GM12878 (cell line): ENCODE results near the gene ZNF367. TPM values are rescaled to one million over a fixed set of nuclear protein-coding genes. Genes with fewer than 3 reads are reported as not detected.

Experiments
- ATAC-seq: fragments of 200-7000 bp; cut with Tn5 transposase; 3 replicates; pipeline ENCODE4 v1.9.1; 2020; ENCODE audit warnings: mild to moderate bottlenecking, moderate library complexity
- BruUV-seq: library from RNA; stranded (reverse); fragments of 400-500 nt; replicated peaks from 2 replicates; lab custom pipeline; 2021; lab: Mats Ljungman, UMichigan
- CTCF ChIA-PET: fragments of 300-600 bp; sonication (Branson Sonifier 250); formaldehyde crosslinking; extraction: SDS; loops from one replicate; lab custom pipeline; 2021; ENCODE audit warnings: inconsistent platforms; lab: Yijun Ruan, JAX
- POLR2A ChIA-PET: fragments of 350-600 bp; formaldehyde crosslinking; extraction: SDS; loops from one replicate; lab custom pipeline; 2021; ENCODE audit warnings: inconsistent platforms; lab: Charles Lee
- RAD21 ChIA-PET: fragments of 300-600 bp; sonication (Branson Sonifier 250); formaldehyde crosslinking; loops from one replicate; lab custom pipeline; 2023; ENCODE audit warnings: antibody characterized with exemption; ENCODE audit not compliant: unreplicated experiment; lab: Charles Lee
- SMC1A ChIA-PET: fragments of 300-600 bp; sonication (Branson Sonifier 250); formaldehyde crosslinking; loops from one replicate; lab custom pipeline; 2023; ENCODE audit not compliant: unreplicated experiment, uncharacterized antibody; lab: Charles Lee
- DNase-seq: peaks from one replicate; pipeline ENCODE4 v3.0.0-alpha.2; 2011; ENCODE audit warnings: low read depth, low spot score
- FAIRE-seq: peaks from 3 replicates; lab custom pipeline; 2011; peaks lifted over from hg19 to GRCh38; lab: Jason Lieb, UNC
- H2AFZ ChIP-seq: 2 replicates; pipeline ENCODE4 v1.6.0; 2011; ENCODE audit warnings: low read depth, low read length, control low read depth; ENCODE audit not compliant: control insufficient read depth
- H3K27ac ChIP-seq: 2 replicates; pipeline ENCODE4 v1.5.1; 2011; ENCODE audit warnings: control low read depth; ENCODE audit not compliant: control insufficient read depth, insufficient read depth
- H3K27me3 ChIP-seq, 2 experiments: replicated peaks in 1 of 2; 2 replicates each; pipeline versions ENCODE4 v1.6.0 to v1.6.1; 2011; ENCODE audit warnings: low read length in 1 of 2; ENCODE audit not compliant: control insufficient read depth in 2 of 2, insufficient read depth in 2 of 2
- H3K36me3 ChIP-seq, 2 experiments: 2 replicates each; pipeline ENCODE4 v1.5.1; 2011; ENCODE audit warnings: low read length in 1 of 2; ENCODE audit not compliant: control insufficient read depth in 2 of 2, insufficient read depth in 2 of 2
- H3K4me1 ChIP-seq: 2 replicates; pipeline ENCODE4 v1.6.1; 2011; ENCODE audit warnings: mild to moderate bottlenecking, low read length, moderate library complexity, mixed read lengths; ENCODE audit not compliant: control insufficient read depth, insufficient read depth
- H3K4me2 ChIP-seq: 2 replicates; pipeline ENCODE4 v1.6.0; 2011; ENCODE audit warnings: control low read depth; ENCODE audit not compliant: control insufficient read depth, insufficient read depth
- H3K4me3 ChIP-seq: fragments of 200-600 bp; sonication (generic); 2 replicates; pipeline ENCODE4 v1.5.1; 2016
- H3K79me2 ChIP-seq: 2 replicates; pipeline ENCODE4 v1.6.0; 2011; ENCODE audit warnings: low read length; ENCODE audit not compliant: control insufficient read depth, insufficient read depth
- H3K9ac ChIP-seq: 2 replicates; pipeline ENCODE4 v1.8.0; 2011; ENCODE audit warnings: low read length, control low read depth, mixed read lengths; ENCODE audit not compliant: control insufficient read depth, insufficient read depth
- H3K9me3 ChIP-seq: replicated peaks from 3 replicates; pipeline ENCODE4 v1.5.1; 2011; ENCODE audit warnings: mild to moderate bottlenecking, low read length; ENCODE audit not compliant: control insufficient read depth, insufficient read depth
- H4K20me1 ChIP-seq: 2 replicates; pipeline ENCODE4 v1.6.0; 2011; ENCODE audit not compliant: control insufficient read depth, insufficient read depth
- CBX3 ChIP-seq: fragments of 200-600 bp; sonication (generic); IDR thresholded peaks from 2 replicates; pipeline ENCODE4 v1.6.1; 2016; ENCODE audit warnings: low read depth, borderline replicate concordance
- CUX1 ChIP-seq: IDR thresholded peaks from 2 replicates; pipeline ENCODE4 v1.6.1; 2012; ENCODE audit warnings: improper control_type of control experiment, low read depth, low read length; ENCODE audit not compliant: insufficient replicate concordance
- ETV6 ChIP-seq, 2 experiments: fragments of 450-650 bp in 1 of 2; IDR thresholded peaks in 1 of 2; conservative IDR thresholded peaks in 1 of 2; 2 replicates each; pipeline ENCODE4 v1.6.1; 2014; ENCODE audit warnings: antibody characterized with exemption in 1 of 2, borderline replicate concordance in 1 of 2, low read depth in 1 of 2, mild to moderate bottlenecking in 1 of 2, moderate library complexity in 1 of 2
- IRF4 ChIP-seq: IDR thresholded peaks from 2 replicates; pipeline ENCODE4 v1.6.1; 2011; ENCODE audit warnings: low read depth, low read length
- MEF2A ChIP-seq: IDR thresholded peaks from 2 replicates; pipeline ENCODE4 v1.6.1; 2011; ENCODE audit warnings: low read depth, mild to moderate bottlenecking, low read length, moderate library complexity; ENCODE audit not compliant: insufficient read depth
- MTA3 ChIP-seq: IDR thresholded peaks from 2 replicates; pipeline ENCODE4 v1.6.1; 2012; ENCODE audit warnings: low read length, inconsistent platforms, borderline replicate concordance
- PBX3 ChIP-seq: IDR thresholded peaks from 2 replicates; pipeline ENCODE4 v1.6.1; 2011; ENCODE audit warnings: mild to moderate bottlenecking, low read depth, low read length, moderate library complexity; ENCODE audit not compliant: insufficient replicate concordance
- PML ChIP-seq: IDR thresholded peaks from 2 replicates; pipeline ENCODE4 v1.6.1; 2012; ENCODE audit warnings: low read length, inconsistent platforms
- RBBP5 ChIP-seq: fragments of 200-600 bp; sonication (generic); conservative IDR thresholded peaks from 2 replicates; pipeline ENCODE4 v1.6.1; 2016
- SMAD1 ChIP-seq: fragments of 450-650 bp; IDR thresholded peaks from 2 replicates; pipeline ENCODE4 v1.6.1; 2018; ENCODE audit warnings: mild to moderate bottlenecking, low read depth; ENCODE audit not compliant: partially characterized antibody
- SP1 ChIP-seq: IDR thresholded peaks from one replicate; pipeline ENCODE4 v1.6.1; 2011; ENCODE audit warnings: low read depth, low read length
- STAT3 ChIP-seq: IDR thresholded peaks from 2 replicates; pipeline ENCODE4 v1.6.1; 2011; ENCODE audit warnings: low read depth, low read length, improper control_type of control experiment
- TCF7 ChIP-seq: IDR thresholded peaks from 2 replicates; pipeline ENCODE4 v1.6.1; 2014; ENCODE audit warnings: antibody characterized with exemption, borderline replicate concordance
- YY1 ChIP-seq: IDR thresholded peaks from 2 replicates; pipeline ENCODE4 v1.6.1; 2011; ENCODE audit warnings: low read depth, mild to moderate bottlenecking, low read length
- WGBS: methylation state at CpG from one replicate; pipeline ENCODE4 v1.1.6; 2016; ENCODE audit warnings: low lambda C conversion rate; ENCODE audit not compliant: insufficient replicate concordance, insufficient coverage; ENCODE audit errors: missing lambda C conversion rate; 5-methylcytosine and 5-hydroxymethylcytosine counted together
- in situ Hi-C: fragments of 300-500 bp; cut with MboI; formaldehyde crosslinking; loops from 9 replicates; pipeline ENCODE4 v1.14.3; 2018; ENCODE audit warnings: mixed read lengths
- intact Hi-C: fragments of 100-400 bp; cut with micrococcal nuclease; formaldehyde crosslinking; loops from one replicate; pipeline ENCODE4 v1.14.2; 2022; ENCODE audit not compliant: unreplicated experiment
- polyA plus RNA-seq, 11 experiments: library from polyadenylated mRNA; depleted of rRNA in 4 of 11; unstranded in 6 of 11; stranded (reverse) in 5 of 11; fragments of >200 nt; fragmentation: Nextera tagmentation in 4 of 11; fragmentation: Illumina TruSeq in 1 of 11; extraction: Ambion mirVana in 4 of 11; extraction: Trizol in 1 of 11; gene quantifications; 1 replicate in 1 of 11; 2 replicates in 10 of 11; pipeline versions ENCODE4 v1.2.1 to v1.2.3, GENCODE V29; 2011 to 2016; ENCODE audit warnings: inconsistent platforms in 2 of 11, missing spikeins in 2 of 11, low read depth in 1 of 11
- total RNA-seq, 4 experiments: library from RNA; depleted of rRNA in 3 of 4; stranded (reverse); fragments of >200 nt in 3 of 4; fragmentation: Illumina TruSeq in 1 of 4; extraction: Trizol in 1 of 4; gene quantifications; 2 replicates each; pipeline versions ENCODE4 v1.2.1 to v1.2.3, GENCODE V29; 2013 to 2021
- TF ChIP-seq, protein P1 (sequence below): IDR thresholded peaks from 2 replicates; pipeline ENCODE4 v1.6.1; 2011; ENCODE audit warnings: borderline replicate concordance, low read depth, mild to moderate bottlenecking, moderate library complexity, low read length; ENCODE audit not compliant: insufficient read depth, poor library complexity, severe bottlenecking

Gene ZNF367
- total and polyA plus RNA-seq, 10 of the 15 experiments (the other 5 are each of a cell fraction or from before 2014, with no cell fraction given): 2.9 to 16.3 (median 11.1) TPM

DNA sequence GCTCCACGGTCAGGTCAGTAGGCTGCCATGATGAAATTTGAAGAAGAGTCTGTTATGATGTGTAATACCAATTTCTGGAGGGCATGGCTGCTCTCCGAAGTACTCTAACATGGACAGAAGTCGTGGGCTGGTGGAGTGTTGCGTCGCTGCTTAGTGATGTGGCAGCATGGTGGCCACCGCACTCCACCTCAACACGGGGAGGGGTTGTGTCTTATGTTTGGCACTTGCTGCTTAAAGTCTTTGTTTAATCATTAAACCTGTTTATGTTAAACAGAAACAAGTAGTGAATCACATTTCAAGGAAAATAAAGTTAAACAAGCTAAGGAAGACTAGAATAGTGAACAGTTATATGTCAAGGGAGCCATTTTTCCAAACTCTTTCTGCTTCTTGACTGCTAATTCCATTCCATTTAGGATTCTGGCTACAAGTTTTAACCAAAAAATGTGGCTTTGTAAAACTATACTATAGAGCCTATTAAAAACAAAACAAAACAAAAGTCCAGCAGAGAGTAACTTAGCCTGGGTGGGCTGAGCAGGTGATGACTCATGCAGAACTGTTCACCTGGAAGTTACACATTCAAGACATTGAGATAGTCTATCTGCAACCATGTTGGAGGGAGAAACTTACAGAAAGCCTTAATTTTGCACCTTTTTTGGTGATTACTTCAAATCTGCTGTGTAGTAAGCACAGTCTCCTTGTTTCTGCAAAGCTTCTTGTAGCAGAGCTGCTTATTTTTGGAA lies 41.3 kb upstream of the ZNF367 start (continued):
- TF ChIP-seq CUX1 (no peak), IRF4 (no peak), TCF7 (no peak), RBBP5 (no peak)
- TF ChIP-seq, all 136 proteins: peak for 0

- FAIRE-seq (no peak), DNase-seq (no peak), ATAC-seq (no peak)
- Histone ChIP-seq H3K4me2 (no peak overlapping the region), H3K4me1 (no peaks in the 10 kb centered on the region), H3K9ac (no peak overlapping the region), H3K27ac (no peak overlapping the region), H3K9me3 (no peaks in the 10 kb centered on the region), H2AFZ (no peak overlapping the region), H3K36me3 (no peaks in the 10 kb centered on the region), H3K4me3 (no peak overlapping the region), H3K79me2 (no peaks in the 10 kb centered on the region), H3K27me3 (no peaks in the 10 kb centered on the region), H4K20me1 (no peaks in the 10 kb centered on the region)
- no TSS peak for BruUV-seq
- in situ Hi-C loops: no loop called here
- WGBS: 94% methylated on average over 8 of the region's 8 CpGs
- RAD21 ChIA-PET: no interaction called here
- CTCF ChIA-PET: interaction anchor here (1.0 kb wide), 1 partner anchor 16 kb away, joined by 4 read pairs; no protein-coding TSS in a partner anchor
- SMC1A ChIA-PET: interaction anchor here (2.2 kb wide), 1 partner anchor 16 kb away, joined by 6 read pairs; no protein-coding TSS in a partner anchor
- intact Hi-C loops: no loop called here
- POLR2A ChIA-PET: no interaction called here
- TF ChIP-seq MEF2A (no peak), SMAD1 (no peak), CBX3 (no peak), YY1 (no peak), PBX3 (no peak), SP1 (no peak), PML (no peak), ETV6 (conservative IDR thresholded peaks at IDR 0.05 in 1 of 2, IDR thresholded peaks at IDR 0.05 in 1 of 2; ENCODE audit: borderline replicate concordance in 1 of 2, low read depth in 1 of 2) (no peak), MTA3 (no peak), STAT3 (no peak)
- TF ChIP-seq, protein P1, sequence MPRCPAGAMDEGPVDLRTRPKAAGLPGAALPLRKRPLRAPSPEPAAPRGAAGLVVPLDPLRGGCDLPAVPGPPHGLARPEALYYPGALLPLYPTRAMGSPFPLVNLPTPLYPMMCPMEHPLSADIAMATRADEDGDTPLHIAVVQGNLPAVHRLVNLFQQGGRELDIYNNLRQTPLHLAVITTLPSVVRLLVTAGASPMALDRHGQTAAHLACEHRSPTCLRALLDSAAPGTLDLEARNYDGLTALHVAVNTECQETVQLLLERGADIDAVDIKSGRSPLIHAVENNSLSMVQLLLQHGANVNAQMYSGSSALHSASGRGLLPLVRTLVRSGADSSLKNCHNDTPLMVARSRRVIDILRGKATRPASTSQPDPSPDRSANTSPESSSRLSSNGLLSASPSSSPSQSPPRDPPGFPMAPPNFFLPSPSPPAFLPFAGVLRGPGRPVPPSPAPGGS: no peak
Observed at GRCh38 chr9:96458226-96458625, 40.1 kb upstream of the ZNF367 start.
